Endothelial cell of umbilical vein (primary cell): ENCODE data around the gene CALHM5. TPM values are rescaled to one million over a fixed set of nuclear protein-coding genes. Genes with fewer than 3 reads are reported as not detected.

Source experiments
- BruUV-seq: library from RNA; stranded (reverse); fragments of 400-500 nt; replicated peaks from 2 replicates; lab custom pipeline; 2021; lab: Mats Ljungman, UMichigan
- CTCF ChIA-PET: fragments of 300-600, 350-600 bp; sonication (Branson Sonifier 250); formaldehyde crosslinking; loops from one replicate; lab custom pipeline; 2021; ENCODE audit warnings: antibody characterized with exemption, inconsistent platforms; lab: Charles Lee
- POLR2A ChIA-PET: fragments of 300-600, 350-600 bp; sonication (Branson Sonifier 250); formaldehyde crosslinking; loops from one replicate; lab custom pipeline; 2021; ENCODE audit warnings: antibody characterized with exemption, inconsistent platforms; lab: Charles Lee
- DNase-seq: peaks from one replicate; pipeline ENCODE4 v3.0.0-alpha.2; 2011; ENCODE audit warnings: low read depth, low spot score
- FAIRE-seq: peaks from 2 replicates; lab custom pipeline; 2011; peaks lifted over from hg19 to GRCh38; lab: Jason Lieb, UNC
- H2AFZ ChIP-seq: 2 replicates; pipeline ENCODE4 v1.6.0; 2012; ENCODE audit warnings: low read depth, low read length, control low read depth, inconsistent platforms
- H3K27ac ChIP-seq: 2 replicates; pipeline ENCODE4 v1.5.1; 2011; ENCODE audit warnings: low read depth, mild to moderate bottlenecking, control low read depth, low read length, moderate library complexity; ENCODE audit not compliant: insufficient read depth
- H3K27me3 ChIP-seq, 2 experiments: 2 replicates each; pipeline versions ENCODE4 v1.6.0 to v1.6.1; 2011; ENCODE audit warnings: low read length in 2 of 2, mixed read lengths in 1 of 2; ENCODE audit not compliant: control insufficient read depth in 2 of 2, insufficient read depth in 2 of 2
- H3K36me3 ChIP-seq, 2 experiments: 2 replicates in 1 of 2; 3 replicates in 1 of 2; pipeline ENCODE4 v1.5.1; 2011; ENCODE audit warnings: low read length in 2 of 2, mild to moderate bottlenecking in 1 of 2, moderate library complexity in 1 of 2; ENCODE audit not compliant: control insufficient read depth in 2 of 2, insufficient read depth in 2 of 2; ENCODE audit errors: extremely low read depth in 1 of 2
- H3K4me1 ChIP-seq: 3 replicates; pipeline ENCODE4 v1.5.1; 2011; ENCODE audit warnings: mild to moderate bottlenecking, low read length; ENCODE audit not compliant: control insufficient read depth, insufficient read depth; ENCODE audit errors: extremely low read depth
- H3K4me2 ChIP-seq: 2 replicates; pipeline ENCODE4 v1.6.1; 2011; ENCODE audit warnings: low read length, control low read depth, mixed read lengths; ENCODE audit not compliant: insufficient read depth
- H3K4me3 ChIP-seq, 3 experiments: fragments of 200-600 bp in 1 of 3; sonication (generic), shearing (Covaris generic) in 1 of 3; replicated peaks in 1 of 3; 2 replicates each; pipeline ENCODE4 v1.5.1; 2011 to 2016; ENCODE audit warnings: control low read depth in 3 of 3, low read length in 3 of 3, mild to moderate bottlenecking in 2 of 3, inconsistent platforms in 1 of 3, low read depth in 1 of 3, moderate library complexity in 1 of 3; ENCODE audit not compliant: insufficient read depth in 1 of 3
- H3K79me2 ChIP-seq: 2 replicates; pipeline ENCODE4 v1.6.0; 2012; ENCODE audit warnings: low read length, inconsistent platforms; ENCODE audit not compliant: control insufficient read depth, insufficient read depth
- H3K9ac ChIP-seq: replicated peaks from 2 replicates; pipeline ENCODE3; 2011; ENCODE audit warnings: low read length, control low read depth; ENCODE audit not compliant: insufficient read depth; ENCODE audit errors: extremely low read depth
- H3K9me1 ChIP-seq: replicated peaks from 3 replicates; pipeline ENCODE4 v1.6.0; 2011; ENCODE audit warnings: mild to moderate bottlenecking, low read length; ENCODE audit not compliant: control insufficient read depth, insufficient read depth; ENCODE audit errors: extremely low read depth
- H3K9me3 ChIP-seq: replicated peaks from 2 replicates; pipeline ENCODE4 v1.5.1; 2012; ENCODE audit warnings: low read length, inconsistent platforms; ENCODE audit not compliant: control insufficient read depth, insufficient read depth
- H4K20me1 ChIP-seq: replicated peaks from 2 replicates; pipeline ENCODE3; 2011; ENCODE audit warnings: mild to moderate bottlenecking, low read length; ENCODE audit not compliant: control insufficient read depth, insufficient read depth; ENCODE audit errors: extremely low read depth
- CTCF ChIP-seq, 2 donors: IDR thresholded peaks; 1 replicate in 1 of 2; 2 replicates in 1 of 2; pipeline ENCODE4 v1.5.1; 2011; ENCODE audit warnings: low read length in 2 of 2, mild to moderate bottlenecking in 2 of 2, moderate library complexity in 2 of 2, control low read depth in 1 of 2, inconsistent platforms in 1 of 2, low read depth in 1 of 2; ENCODE audit not compliant: insufficient read depth in 1 of 2; ENCODE audit errors: extremely low read depth in 1 of 2
- EZH2 ChIP-seq: IDR thresholded peaks from 2 replicates; pipeline ENCODE4 v1.6.1; 2012; ENCODE audit warnings: borderline replicate concordance, low read depth, mild to moderate bottlenecking, moderate library complexity, low read length, inconsistent platforms; ENCODE audit not compliant: severe bottlenecking
- FOS ChIP-seq: IDR thresholded peaks from 2 replicates; pipeline ENCODE4 v1.6.1; 2011; ENCODE audit warnings: mild to moderate bottlenecking, low read length, moderate library complexity, borderline replicate concordance; ENCODE audit not compliant: insufficient read depth
- GATA2 ChIP-seq: IDR thresholded peaks from 2 replicates; pipeline ENCODE4 v1.7.0; 2011; ENCODE audit warnings: low read depth, mild to moderate bottlenecking, moderate library complexity, mixed read lengths, low read length; ENCODE audit not compliant: insufficient read length, insufficient read depth
- JUN ChIP-seq: IDR thresholded peaks from 2 replicates; pipeline ENCODE4 v1.6.1; 2011; ENCODE audit warnings: borderline replicate concordance, low read depth; ENCODE audit not compliant: insufficient read length, insufficient read depth
- MAX ChIP-seq: IDR thresholded peaks from 2 replicates; pipeline ENCODE4 v1.6.1; 2011; ENCODE audit not compliant: insufficient read depth, insufficient read length
- MYC ChIP-seq: IDR thresholded peaks from one replicate; pipeline ENCODE4 v1.6.1; 2011; ENCODE audit warnings: mild to moderate bottlenecking, low read depth, low read length
- POLR2A ChIP-seq: IDR thresholded peaks from 2 replicates; pipeline ENCODE4 v1.6.1; 2012; ENCODE audit warnings: low read depth, mild to moderate bottlenecking, control low read depth, low read length
- POLR2AphosphoS5 ChIP-seq: IDR thresholded peaks from 2 replicates; pipeline ENCODE4 v1.6.1; 2012; ENCODE audit warnings: low read depth, mild to moderate bottlenecking, control low read depth, low read length, moderate library complexity; ENCODE audit not compliant: insufficient read depth
- dilution Hi-C: fragments of 300-500 bp; cut with MboI; formaldehyde crosslinking; loops from one replicate; pipeline ENCODE4 v1.15.0; 2019; ENCODE audit warnings: low sequenced_read_pairs; ENCODE audit not compliant: extremely low pct_ligation_motif_present
- intact Hi-C: fragments of 100-400 bp; cut with micrococcal nuclease; formaldehyde crosslinking; loops from one replicate; pipeline ENCODE4 v1.10.0; 2022
- polyA plus RNA-seq, 4 experiments: library from polyadenylated mRNA; depleted of rRNA in 3 of 4; stranded (reverse) in 3 of 4; unstranded in 1 of 4; fragments of >200 nt; gene quantifications; 2 replicates each; pipeline versions ENCODE4 v1.2.1 to v1.2.3, GENCODE V29; 2011 to 2012; ENCODE audit warnings: missing spikeins in 1 of 4
- total RNA-seq: library from RNA; stranded (reverse); gene quantifications from 2 replicates; pipeline ENCODE4 v1.2.3, GENCODE V29; 2021

CALHM5 gene
- total and polyA plus RNA-seq, 2 donors (not counting 3 experiments of a cell fraction or from before 2014, with no cell fraction given) = 4.5 to 6.6 TPM

GRCh38 chr6:116563830-116564229, 52.4 kb downstream of the CALHM5 start:
- Histone ChIP-seq H3K9me1 (no peaks in the 10 kb centered on the region), H3K9ac (no peak overlapping the region), H3K36me3 (no peaks in the 10 kb centered on the region), H2AFZ (no peak overlapping the region), H3K9me3 (no peaks in the 10 kb centered on the region), H4K20me1 (no peaks in the 10 kb centered on the region), H3K4me3 (no peak overlapping the region), H3K79me2 (no peaks in the 10 kb centered on the region), H3K4me2 (no peak overlapping the region), H3K27ac (no peak overlapping the region), H3K4me1 (peaks cover 7% of the 10 kb centered on the region), H3K27me3 (no peaks in the 10 kb centered on the region)
- no TSS peak for BruUV-seq
- CTCF ChIA-PET = interaction anchor here (1.0 to 4.3 kb wide), 15 partner anchors 7 to 346 kb away, joined by 4 to 44 read pairs (median 7); partner anchors contain the start of genes CALHM5, RSPH4A and RWDD1
- FAIRE-seq = no peak
- dilution Hi-C loops = no loop called here
- TF ChIP-seq POLR2A (no peak), MYC (no peak), GATA2 (no peak), FOS (no peak), EZH2 (no peak), JUN (no peak), MAX (no peak), CTCF (IDR thresholded peaks at IDR 0.05; ENCODE audit: extremely low read depth in 1 of 2, insufficient read depth in 1 of 2, low read depth in 1 of 2, low read length in 2 of 2) (no peak), POLR2AphosphoS5 (no peak)
- intact Hi-C loops = loop anchor here (5.0 kb wide), 1 partner anchor 283 kb away; no protein-coding TSS in a partner anchor
- DNase-seq = no peak
- POLR2A ChIA-PET = no interaction called here
